Keratinocyte (primary cell): Measurements from ENCODE around the gene CHST7. TPM values are rescaled to one million over a fixed set of nuclear protein-coding genes. Genes with fewer than 3 reads are reported as not detected.

ENCODE experiments used
- DNase-seq: peaks from one replicate; pipeline ENCODE4 v3.0.0-alpha.2; 2011; ENCODE audit warnings: low read depth, missing footprints, low spot score
- FAIRE-seq: peaks from 2 replicates; lab custom pipeline; 2011; peaks lifted over from hg19 to GRCh38; lab: Jason Lieb, UNC
- H2AFZ ChIP-seq: 2 replicates; pipeline ENCODE4 v1.6.0; 2012; ENCODE audit warnings: low read length, control low read depth, inconsistent platforms; ENCODE audit not compliant: control insufficient read depth
- H3K27ac ChIP-seq: 2 replicates; pipeline ENCODE4 v1.5.1; 2011; ENCODE audit warnings: low read length; ENCODE audit not compliant: control insufficient read depth, insufficient read depth
- H3K27me3 ChIP-seq: 3 replicates; pipeline ENCODE4 v1.6.0; 2011; ENCODE audit warnings: low read length; ENCODE audit not compliant: control insufficient read depth, insufficient read depth; ENCODE audit errors: extremely low read depth
- H3K36me3 ChIP-seq, 2 experiments: 2 replicates in 1 of 2; 3 replicates in 1 of 2; pipeline ENCODE4 v1.5.1; 2011; ENCODE audit warnings: low read length in 2 of 2, mild to moderate bottlenecking in 1 of 2; ENCODE audit not compliant: control insufficient read depth in 2 of 2, insufficient read depth in 2 of 2; ENCODE audit errors: extremely low read depth in 1 of 2
- H3K4me1 ChIP-seq: 3 replicates; pipeline ENCODE4 v1.5.1; 2011; ENCODE audit warnings: low read length; ENCODE audit not compliant: control insufficient read depth, insufficient read depth; ENCODE audit errors: extremely low read depth
- H3K4me2 ChIP-seq: 3 replicates; pipeline ENCODE4 v1.6.0; 2011; ENCODE audit warnings: low read depth, low read length; ENCODE audit not compliant: control insufficient read depth, insufficient read depth; ENCODE audit errors: extremely low read depth
- H3K4me3 ChIP-seq, 3 experiments: fragments of 200-600 bp in 1 of 3; sonication (generic) in 1 of 3; 2 replicates in 2 of 3; 3 replicates in 1 of 3; pipeline ENCODE4 v1.5.1; 2011 to 2016; ENCODE audit warnings: low read length in 3 of 3, mild to moderate bottlenecking in 3 of 3, control low read depth in 2 of 3, inconsistent platforms in 1 of 3, low read depth in 1 of 3, mixed read lengths in 1 of 3, mixed run types in 1 of 3, moderate library complexity in 1 of 3; ENCODE audit not compliant: control insufficient read depth in 2 of 3, insufficient read depth in 2 of 3; ENCODE audit errors: extremely low read depth in 1 of 3
- H3K79me2 ChIP-seq: 2 replicates; pipeline ENCODE4 v1.6.0; 2012; ENCODE audit warnings: low read length; ENCODE audit not compliant: control insufficient read depth, insufficient read depth
- H3K9ac ChIP-seq: 3 replicates; pipeline ENCODE4 v1.6.0; 2011; ENCODE audit warnings: low read length; ENCODE audit not compliant: control insufficient read depth, insufficient read depth; ENCODE audit errors: extremely low read depth
- H3K9me1 ChIP-seq: 3 replicates; pipeline ENCODE4 v1.6.0; 2011; ENCODE audit warnings: low read length; ENCODE audit not compliant: control insufficient read depth, insufficient read depth; ENCODE audit errors: extremely low read depth
- H3K9me3 ChIP-seq: 2 replicates; pipeline ENCODE4 v1.5.1; 2012; ENCODE audit warnings: low read depth, low read length; ENCODE audit not compliant: control insufficient read depth
- H4K20me1 ChIP-seq: 3 replicates; pipeline ENCODE4 v1.6.0; 2011; ENCODE audit warnings: low read length; ENCODE audit not compliant: control insufficient read depth, insufficient read depth; ENCODE audit errors: extremely low read depth
- CTCF ChIP-seq, 3 experiments: IDR thresholded peaks in 1 of 3; conservative IDR thresholded peaks in 1 of 3; optimal IDR thresholded peaks in 1 of 3; 2 replicates in 2 of 3; 3 replicates in 1 of 3; pipeline versions ENCODE3 to v1.5.1; 2011; ENCODE audit warnings: low read length in 3 of 3, mild to moderate bottlenecking in 3 of 3, moderate library complexity in 2 of 3, control low read depth in 1 of 3, inconsistent platforms in 1 of 3; ENCODE audit not compliant: insufficient read depth in 2 of 3; ENCODE audit errors: extremely low read depth in 1 of 3
- EZH2 ChIP-seq: IDR thresholded peaks from one replicate; pipeline ENCODE4 v1.6.1; 2012; ENCODE audit warnings: inconsistent platforms, mild to moderate bottlenecking, low read length, moderate library complexity
- dilution Hi-C: fragments of 300-500 bp; cut with MboI; formaldehyde crosslinking; loops from one replicate; pipeline ENCODE4 v1.7.0; 2020; ENCODE audit warnings: low sequenced_read_pairs; ENCODE audit not compliant: extremely low pct_ligation_motif_present
- polyA plus RNA-seq, 5 experiments: library from polyadenylated mRNA; depleted of rRNA in 3 of 5; stranded (reverse) in 3 of 5; stranded (forward) in 1 of 5; unstranded in 1 of 5; fragments of >200 nt; gene quantifications; 1 replicate in 1 of 5; 2 replicates in 3 of 5; 3 replicates in 1 of 5; pipeline versions ENCODE4 v1.2.1 to v1.2.3, GENCODE V29; 2011 to 2012; ENCODE audit warnings: missing spikeins in 2 of 5, low read depth in 1 of 5, low replicate concordance in 1 of 5

The CHST7 gene
- polyA plus RNA-seq, 1 donor (not counting 4 experiments of a cell fraction or from before 2014, with no cell fraction given): 0.39 TPM

GRCh38 chrX:46597208-46597607 is 23.6 kb downstream of the CHST7 start:
- Histone ChIP-seq H3K9me1 (no peaks in the 10 kb centered on the region), H3K4me2 (no peak overlapping the region), H3K27ac (no peak overlapping the region), H3K9ac (no peak overlapping the region), H2AFZ (no peak overlapping the region), H3K4me3 (no peak overlapping the region), H3K27me3 (no peaks in the 10 kb centered on the region), H3K9me3 (no peaks in the 10 kb centered on the region), H3K79me2 (no peaks in the 10 kb centered on the region), H4K20me1 (no peaks in the 10 kb centered on the region), H3K36me3 (no peaks in the 10 kb centered on the region), H3K4me1 (no peaks in the 10 kb centered on the region)
- TF ChIP-seq CTCF (optimal IDR thresholded peaks at IDR 0.05 in 1 of 3, IDR thresholded peaks at IDR 0.05 in 1 of 3, conservative IDR thresholded peaks at IDR 0.05 in 1 of 3; ENCODE audit: extremely low read depth in 1 of 3, insufficient read depth in 2 of 3, low read length in 3 of 3) (no peak), EZH2 (no peak)
- FAIRE-seq (no peak), DNase-seq (no peak)
- dilution Hi-C loops: no loop called here

DNA sequence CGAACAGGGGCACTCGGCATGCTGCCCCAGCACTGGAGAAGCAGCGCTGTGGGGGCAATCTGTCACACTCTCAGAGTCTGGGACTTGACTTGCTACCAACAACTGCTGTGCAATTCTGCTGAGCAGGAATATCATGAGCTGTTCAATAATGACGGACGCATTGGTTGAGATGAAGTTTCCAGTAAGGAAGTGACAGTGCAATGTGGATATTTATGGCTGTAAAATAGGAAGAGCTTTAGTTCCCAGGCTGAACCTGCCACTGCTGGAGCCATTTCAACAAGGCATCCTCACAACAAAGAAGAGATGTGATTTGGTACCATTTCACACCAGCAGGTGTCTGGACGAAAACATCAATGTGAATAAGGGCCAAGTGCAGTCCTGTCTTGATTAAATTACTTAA is 24.2 kb downstream of the CHST7 start:
- no peaks in the 10 kb centered on the region for H3K79me2 ChIP-seq
- H3K36me3 ChIP-seq: no peaks in the 10 kb centered on the region
- H3K4me1 ChIP-seq: no peaks in the 10 kb centered on the region
- DNase-seq (no peak), FAIRE-seq (no peak)
- H3K4me3 ChIP-seq: no peak overlapping the region
- no peak overlapping the region for H3K9ac ChIP-seq
- H4K20me1 ChIP-seq: no peaks in the 10 kb centered on the region
- H3K4me2 ChIP-seq: no peak overlapping the region
- no peaks in the 10 kb centered on the region for H3K9me1 ChIP-seq
- no peak for TF ChIP-seq EZH2
- TF ChIP-seq CTCF (optimal IDR thresholded peaks at IDR 0.05 in 1 of 3, IDR thresholded peaks at IDR 0.05 in 1 of 3, conservative IDR thresholded peaks at IDR 0.05 in 1 of 3; ENCODE audit: extremely low read depth in 1 of 3, insufficient read depth in 2 of 3, low read length in 3 of 3): no peak
- no peaks in the 10 kb centered on the region for H3K27me3 ChIP-seq
- H3K9me3 ChIP-seq: no peaks in the 10 kb centered on the region
- no peak overlapping the region for H3K27ac ChIP-seq
- dilution Hi-C loops: no loop called here
- H2AFZ ChIP-seq: no peak overlapping the region
